ENCODE data around the gene PRKCA. TPM values are rescaled to one million over a fixed set of nuclear protein-coding genes. Genes with fewer than 3 reads are reported as not detected.

The PRKCA gene
- total and polyA plus RNA-seq, 9 of the 15 experiments (the other 6 are each of a cell fraction or from before 2014, with no cell fraction given), result 3.2 to 33.0 (median 17.8) TPM

DNA sequence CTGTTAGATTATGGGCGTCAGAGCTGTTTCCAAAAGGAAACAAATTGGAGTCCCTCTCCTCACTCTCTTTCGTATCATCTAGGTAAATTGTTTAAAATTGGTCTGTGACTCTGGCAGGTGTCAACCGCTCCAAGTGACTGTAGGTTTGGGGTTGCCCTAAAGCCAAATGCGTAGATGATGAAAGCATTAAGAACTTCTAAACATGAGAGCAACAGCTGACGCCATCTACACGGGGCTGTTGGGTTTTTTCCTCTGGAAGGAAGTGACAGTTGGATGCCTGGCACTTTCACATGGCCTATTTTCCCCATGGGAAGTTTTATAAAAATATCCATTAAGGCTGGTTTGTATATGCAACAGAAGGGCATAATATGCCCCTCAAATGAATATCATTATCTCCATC, 316.8 kb downstream of the PRKCA start:
- FAIRE-seq (no peak), DNase-seq (ENCODE audit: extremely low read depth in 1 of 4, low spot score in 3 of 4) (no peak), ATAC-seq (no peak)
- WGBS (ENCODE audit: insufficient coverage, low coverage, missing lambda C conversion rate), result 84% methylated on average over 6 of the region's 6 CpGs
- H2AFZ ChIP-seq (ENCODE audit: low read depth, low read length), result no peak overlapping the region
- ChIA-PET CTCF (ENCODE audit: low intra/inter-chr PET ratio) (no interaction called here), POLR2A (no interaction called here)
- H3K79me2 ChIP-seq (ENCODE audit: control insufficient read depth, insufficient read depth, low read length), result no peaks in the 10 kb centered on the region
- no peaks in the 10 kb centered on the region for H3K9me1 ChIP-seq (ENCODE audit: control insufficient read depth, insufficient read depth, low read length)
- peaks cover 0 to 15% of the 10 kb centered on the region in 2 experiments; a peak in 3 of 5 replicates for H3K4me1 ChIP-seq (replicated peaks in 1 of 2; ENCODE audit: control insufficient read depth in 2 of 2, insufficient read depth in 2 of 2, low read length in 2 of 2)
- in situ Hi-C loops (cut with MboI) (no loop called here), intact Hi-C loops (cut with micrococcal nuclease) (no loop called here)
- H4K20me1 ChIP-seq (replicated peaks; ENCODE audit: control insufficient read depth, insufficient read depth, low read length), result no peaks in the 10 kb centered on the region
- no peaks in the 10 kb centered on the region for H3K9me3 ChIP-seq (replicated peaks; ENCODE audit: control insufficient read depth, insufficient read depth, low read depth, low read length)
- no peaks in the 10 kb centered on the region for H3K27me3 ChIP-seq (ENCODE audit: control insufficient read depth in 2 of 2, insufficient read depth in 2 of 2, low read length in 2 of 2)
- BruUV-seq (replicated peaks), result no TSS peak
- no peak overlapping the region for H3K4me2 ChIP-seq (ENCODE audit: insufficient read depth, low read length)
- no peak overlapping the region for H3K27ac ChIP-seq (ENCODE audit: extremely low read depth, low read depth, low read length)
- TF ChIP-seq ADNP (tag; IDR thresholded peaks at IDR 0.05) (no peak), DPF2 (IDR thresholded peaks at IDR 0.05) (no peak), SRSF7 (optimal IDR thresholded peaks at IDR 0.05; ENCODE audit: low read depth, low read length) (no peak), SREBF2 (CRISPR knock-in tag; IDR thresholded peaks at IDR 0.05) (no peak), NBN (IDR thresholded peaks at IDR 0.05; ENCODE audit: low read depth) (no peak), MEF2A (IDR thresholded peaks at IDR 0.05; ENCODE audit: control insufficient read depth, low read depth, low read length) (no peak), ZNF668 (CRISPR knock-in tag; IDR thresholded peaks at IDR 0.05) (no peak), ZNF507 (tag; conservative IDR thresholded peaks at IDR 0.05) (no peak), KLF1 (tag; IDR thresholded peaks at IDR 0.05) (no peak)
- TF ChIP-seq, protein P1, sequence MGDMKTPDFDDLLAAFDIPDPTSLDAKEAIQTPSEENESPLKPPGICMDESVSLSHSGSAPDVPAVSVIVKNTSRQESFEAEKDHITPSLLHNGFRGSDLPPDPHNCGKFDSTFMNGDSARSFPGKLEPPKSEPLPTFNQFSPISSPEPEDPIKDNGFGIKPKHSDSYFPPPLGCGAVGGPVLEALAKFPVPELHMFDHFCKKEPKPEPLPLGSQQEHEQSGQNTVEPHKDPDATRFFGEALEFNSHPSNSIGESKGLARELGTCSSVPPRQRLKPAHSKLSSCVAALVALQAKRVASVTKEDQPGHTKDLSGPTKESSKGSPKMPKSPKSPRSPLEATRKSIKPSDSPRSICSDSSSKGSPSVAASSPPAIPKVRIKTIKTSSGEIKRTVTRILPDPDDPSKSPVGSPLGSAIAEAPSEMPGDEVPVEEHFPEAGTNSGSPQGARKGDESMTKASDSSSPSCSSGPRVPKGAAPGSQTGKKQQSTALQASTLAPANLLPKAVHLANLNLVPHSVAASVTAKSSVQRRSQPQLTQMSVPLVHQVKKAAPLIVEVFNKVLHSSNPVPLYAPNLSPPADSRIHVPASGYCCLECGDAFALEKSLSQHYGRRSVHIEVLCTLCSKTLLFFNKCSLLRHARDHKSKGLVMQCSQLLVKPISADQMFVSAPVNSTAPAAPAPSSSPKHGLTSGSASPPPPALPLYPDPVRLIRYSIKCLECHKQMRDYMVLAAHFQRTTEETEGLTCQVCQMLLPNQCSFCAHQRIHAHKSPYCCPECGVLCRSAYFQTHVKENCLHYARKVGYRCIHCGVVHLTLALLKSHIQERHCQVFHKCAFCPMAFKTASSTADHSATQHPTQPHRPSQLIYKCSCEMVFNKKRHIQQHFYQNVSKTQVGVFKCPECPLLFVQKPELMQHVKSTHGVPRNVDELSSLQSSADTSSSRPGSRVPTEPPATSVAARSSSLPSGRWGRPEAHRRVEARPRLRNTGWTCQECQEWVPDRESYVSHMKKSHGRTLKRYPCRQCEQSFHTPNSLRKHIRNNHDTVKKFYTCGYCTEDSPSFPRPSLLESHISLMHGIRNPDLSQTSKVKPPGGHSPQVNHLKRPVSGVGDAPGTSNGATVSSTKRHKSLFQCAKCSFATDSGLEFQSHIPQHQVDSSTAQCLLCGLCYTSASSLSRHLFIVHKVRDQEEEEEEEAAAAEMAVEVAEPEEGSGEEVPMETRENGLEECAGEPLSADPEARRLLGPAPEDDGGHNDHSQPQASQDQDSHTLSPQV (IDR thresholded peaks at IDR 0.05), result no peak
- TF ChIP-seq, protein P2, sequence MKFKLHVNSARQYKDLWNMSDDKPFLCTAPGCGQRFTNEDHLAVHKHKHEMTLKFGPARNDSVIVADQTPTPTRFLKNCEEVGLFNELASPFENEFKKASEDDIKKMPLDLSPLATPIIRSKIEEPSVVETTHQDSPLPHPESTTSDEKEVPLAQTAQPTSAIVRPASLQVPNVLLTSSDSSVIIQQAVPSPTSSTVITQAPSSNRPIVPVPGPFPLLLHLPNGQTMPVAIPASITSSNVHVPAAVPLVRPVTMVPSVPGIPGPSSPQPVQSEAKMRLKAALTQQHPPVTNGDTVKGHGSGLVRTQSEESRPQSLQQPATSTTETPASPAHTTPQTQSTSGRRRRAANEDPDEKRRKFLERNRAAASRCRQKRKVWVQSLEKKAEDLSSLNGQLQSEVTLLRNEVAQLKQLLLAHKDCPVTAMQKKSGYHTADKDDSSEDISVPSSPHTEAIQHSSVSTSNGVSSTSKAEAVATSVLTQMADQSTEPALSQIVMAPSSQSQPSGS (CRISPR knock-in tag; IDR thresholded peaks at IDR 0.05), result no peak
- TF ChIP-seq, protein P3, sequence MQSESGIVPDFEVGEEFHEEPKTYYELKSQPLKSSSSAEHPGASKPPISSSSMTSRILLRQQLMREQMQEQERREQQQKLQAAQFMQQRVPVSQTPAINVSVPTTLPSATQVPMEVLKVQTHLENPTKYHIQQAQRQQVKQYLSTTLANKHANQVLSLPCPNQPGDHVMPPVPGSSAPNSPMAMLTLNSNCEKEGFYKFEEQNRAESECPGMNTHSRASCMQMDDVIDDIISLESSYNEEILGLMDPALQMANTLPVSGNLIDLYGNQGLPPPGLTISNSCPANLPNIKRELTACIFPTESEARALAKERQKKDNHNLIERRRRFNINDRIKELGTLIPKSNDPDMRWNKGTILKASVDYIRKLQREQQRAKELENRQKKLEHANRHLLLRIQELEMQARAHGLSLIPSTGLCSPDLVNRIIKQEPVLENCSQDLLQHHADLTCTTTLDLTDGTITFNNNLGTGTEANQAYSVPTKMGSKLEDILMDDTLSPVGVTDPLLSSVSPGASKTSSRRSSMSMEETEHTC (IDR thresholded peaks at IDR 0.05), result no peak
- H3K9ac ChIP-seq (ENCODE audit: insufficient read depth in 1 of 2, low read depth in 2 of 2, low read length in 2 of 2), result no peak overlapping the region
- no peaks in the 10 kb centered on the region for H3K36me3 ChIP-seq (ENCODE audit: control insufficient read depth, insufficient read depth, low read length)
- no peak overlapping the region for H3K4me3 ChIP-seq

Measured in K562 (cell line).